BLaER1 treated with 17β-estradiol and CSF1 and Interleukin-3, amounts not matched to agents 10 nM and 100 nM (cell line): Measurements from ENCODE around the gene AMELX.

Experiments used
- H3K27ac ChIP-seq, 11 experiments: shearing (Covaris generic); formaldehyde crosslinking; 2 replicates each; pipeline ENCODE4 v1.8.1; 2022
- H3K27me3 ChIP-seq, 11 experiments: shearing (Covaris generic); formaldehyde crosslinking; 2 replicates each; pipeline ENCODE4 v1.8.1; 2022
- H3K36me3 ChIP-seq, 11 experiments: shearing (Covaris generic); formaldehyde crosslinking; 2 replicates each; pipeline ENCODE4 v1.8.1; 2022
- H3K4me1 ChIP-seq, 10 experiments: shearing (Covaris generic); formaldehyde crosslinking; 2 replicates each; pipeline ENCODE4 v1.8.1; 2022
- H3K4me2 ChIP-seq, 11 experiments: shearing (Covaris generic); formaldehyde crosslinking; 2 replicates each; pipeline ENCODE4 v1.8.1; 2022
- H3K4me3 ChIP-seq, 10 experiments: shearing (Covaris generic); formaldehyde crosslinking; 2 replicates each; pipeline ENCODE4 v1.8.1; 2022
- H3K9ac ChIP-seq, 11 experiments: shearing (Covaris generic); formaldehyde crosslinking; 2 replicates each; pipeline ENCODE4 v1.8.1; 2022
- H3K9me3 ChIP-seq, 11 experiments: shearing (Covaris generic); formaldehyde crosslinking; replicated peaks in 1 of 11; 2 replicates each; pipeline ENCODE4 v1.8.1; 2022
- H4K20me1 ChIP-seq, 11 experiments: shearing (Covaris generic); formaldehyde crosslinking; 2 replicates each; pipeline ENCODE4 v1.8.1; 2022
- Cebpa-rat ChIP-seq, 11 experiments: shearing (Covaris generic); IDR thresholded peaks; 2 replicates each; pipeline ENCODE4 v1.8.1; 2022

AMELX gene

GRCh38 chrX:11342673-11343072, 49.5 kb downstream of the AMELX start:
- no peak for TF ChIP-seq Cebpa-rat (IDR thresholded peaks at IDR 0.05)
- Histone ChIP-seq H3K4me3 (no peak overlapping the region), H4K20me1 (no peaks in the 10 kb centered on the region), H3K4me2 (peak overlapping the region in 6 of 11 experiments; percentile 50 to 72 (median 58); a peak in 9 of 22 replicates), H3K9ac (peak overlapping the region in 3 of 11 experiments; percentile 83 to 86 (median 84); a peak in 7 of 22 replicates), H3K9me3 (peaks cover 0 to 10% (median 0%) of the 10 kb centered on the region in 11 experiments; a peak in 1 of 22 replicates), H3K4me1 (peaks cover 0 to 62% (median 25%) of the 10 kb centered on the region in 10 experiments; a peak in 16 of 20 replicates), H3K36me3 (no peaks in the 10 kb centered on the region), H3K27ac (peak overlapping the region in 10 of 11 experiments; percentile 66 to 97 (median 91); a peak in 18 of 22 replicates), H3K27me3 (peaks cover 68 to 96% (median 86%) of the 10 kb centered on the region in 11 experiments)

- no peak overlapping the region for H3K9ac ChIP-seq
- peaks cover 0 to 62% (median 15%) of the 10 kb centered on the region in 10 experiments; a peak in 16 of 20 replicates for H3K4me1 ChIP-seq
- H3K27ac ChIP-seq, result peak overlapping the region in 2 of 11 experiments; percentile 5 to 8; a peak in 1 of 22 replicates
- TF ChIP-seq Cebpa-rat (IDR thresholded peaks at IDR 0.05), result no peak
- peaks cover 73 to 100% (median 89%) of the 10 kb centered on the region in 11 experiments for H3K27me3 ChIP-seq
- no peaks in the 10 kb centered on the region for H4K20me1 ChIP-seq
- H3K9me3 ChIP-seq, result peaks cover 0 to under 1% (median 0%) of the 10 kb centered on the region in 11 experiments; a peak in 1 of 22 replicates
- no peaks in the 10 kb centered on the region for H3K36me3 ChIP-seq
- H3K4me3 ChIP-seq, result no peak overlapping the region
- H3K4me2 ChIP-seq, result no peak overlapping the region
Measured at GRCh38 chrX:11346121-11346682, 53.0 kb downstream of the AMELX start.

GRCh38 chrX:11347300-11347699, 54.1 kb downstream of the AMELX start:
- Histone ChIP-seq H3K36me3 (no peaks in the 10 kb centered on the region), H3K27me3 (peaks cover 73 to 100% (median 88%) of the 10 kb centered on the region in 11 experiments), H3K9me3 (peaks cover 0 to 7% (median 0%) of the 10 kb centered on the region in 11 experiments; a peak in 1 of 22 replicates), H3K4me2 (no peak overlapping the region), H3K27ac (no peak overlapping the region), H3K4me3 (no peak overlapping the region), H3K4me1 (peaks cover 0 to 60% (median 8%) of the 10 kb centered on the region in 10 experiments; a peak in 12 of 20 replicates), H4K20me1 (no peaks in the 10 kb centered on the region), H3K9ac (no peak overlapping the region)
- TF ChIP-seq Cebpa-rat (IDR thresholded peaks at IDR 0.05), result no peak

- peaks cover 0 to 7% (median 0%) of the 10 kb centered on the region in 11 experiments; a peak in 1 of 22 replicates for H3K9me3 ChIP-seq
- peak overlapping the region in 3 of 11 experiments; percentile 23 to 44 (median 35); a peak in 5 of 22 replicates for H3K4me2 ChIP-seq
- peaks cover 62 to 96% (median 77%) of the 10 kb centered on the region in 11 experiments for H3K27me3 ChIP-seq
- no peaks in the 10 kb centered on the region for H4K20me1 ChIP-seq
- H3K9ac ChIP-seq, result no peak overlapping the region
- peak overlapping the region in 2 of 11 experiments; percentile 71 to 80; a peak in 4 of 22 replicates for H3K27ac ChIP-seq
- peaks cover 0 to 58% (median 0%) of the 10 kb centered on the region in 10 experiments; a peak in 7 of 20 replicates for H3K4me1 ChIP-seq
- H3K36me3 ChIP-seq, result no peaks in the 10 kb centered on the region
- no peak for TF ChIP-seq Cebpa-rat (IDR thresholded peaks at IDR 0.05)
- no peak overlapping the region for H3K4me3 ChIP-seq
Measured at GRCh38 chrX:11349020-11349419, 55.8 kb downstream of the AMELX start.

GRCh38 chrX:11349661-11350337, 56.6 kb downstream of the AMELX start:
- H3K4me1 ChIP-seq, result peaks cover 0 to 57% (median 0%) of the 10 kb centered on the region in 10 experiments; a peak in 7 of 20 replicates
- H3K27me3 ChIP-seq, result peaks cover 58 to 95% (median 70%) of the 10 kb centered on the region in 11 experiments
- H3K9ac ChIP-seq, result peak overlapping the region in 1 of 11 experiments; percentile 58; a peak in 1 of 22 replicates
- H3K9me3 ChIP-seq, result peaks cover 0 to 7% (median 0%) of the 10 kb centered on the region in 11 experiments; a peak in 1 of 22 replicates
- H3K36me3 ChIP-seq, result no peaks in the 10 kb centered on the region
- peak overlapping the region in 3 of 11 experiments; percentile 23 to 44 (median 35); a peak in 5 of 22 replicates for H3K4me2 ChIP-seq
- H4K20me1 ChIP-seq, result no peaks in the 10 kb centered on the region
- no peak for TF ChIP-seq Cebpa-rat (IDR thresholded peaks at IDR 0.05)
- peak overlapping the region in 4 of 11 experiments; percentile 32 to 80 (median 66); a peak in 7 of 22 replicates for H3K27ac ChIP-seq
- H3K4me3 ChIP-seq, result no peak overlapping the region
